NCI-H524 treated with DMSO at 0.1 percent for 48 hours (cell line): ENCODE measurements around the gene ILKAP.

Source experiments
- DNase-seq: peaks from one replicate; lab custom pipeline; 2025; lab: John Stamatoyannopoulos, UW

ILKAP gene

GRCh38 chr2:238203094-238203972 lies at the start of gene ILKAP:
TSS of gene ILKAP (minus strand) at chr2:238203695. CDS start at chr2:238203553, 142 bp downstream.
- peak; percentile 4 for DNase-seq

- no peak for DNase-seq
These were observed 49.5 kb upstream of the ILKAP start for GRCh38 chr2:238252766-238253630.

- DNase-seq = no peak
These were observed 48.5 kb upstream of the ILKAP start for GRCh38 chr2:238251986-238252385.

- no peak for DNase-seq
These were observed 47.8 kb upstream of the ILKAP start for GRCh38 chr2:238251331-238251730.

- no peak for DNase-seq
These were observed 47.4 kb upstream of the ILKAP start for GRCh38 chr2:238250896-238251295.

GRCh38 chr2:238247841-238248453 lies 44.5 kb upstream of the ILKAP start:
- no peak for DNase-seq

GRCh38 chr2:238247002-238247822 lies 43.7 kb upstream of the ILKAP start:
- DNase-seq = peak; percentile 98

- no peak for DNase-seq
These were observed 40.7 kb upstream of the ILKAP start for GRCh38 chr2:238244151-238244550.

- no peak for DNase-seq
These were observed 40.1 kb upstream of the ILKAP start for GRCh38 chr2:238243496-238244076.

- no peak for DNase-seq
These were observed 39.4 kb upstream of the ILKAP start for GRCh38 chr2:238242731-238243495.

- DNase-seq = no peak
These were observed 38.5 kb upstream of the ILKAP start for GRCh38 chr2:238241970-238242369.

- DNase-seq = peak; percentile 71
These were observed 37.5 kb upstream of the ILKAP start for GRCh38 chr2:238240757-238241711.

GRCh38 chr2:238239863-238240756 lies 36.6 kb upstream of the ILKAP start, which contains the start of gene HES6:
TSS of gene HES6 (minus strand) at chr2:238240038. CDS start at chr2:238239905, 133 bp downstream.
- DNase-seq = peak; percentile 58

GRCh38 chr2:238239543-238239862 lies 36.0 kb upstream of the ILKAP start:
- DNase-seq = no peak

GRCh38 chr2:238238766-238239542 lies 35.5 kb upstream of the ILKAP start:
- no peak for DNase-seq

- DNase-seq = no peak
These were observed 34.8 kb upstream of the ILKAP start for GRCh38 chr2:238238311-238238765.

GRCh38 chr2:238237431-238238135 lies 34.1 kb upstream of the ILKAP start:
- no peak for DNase-seq
